ENCODE data around the gene PLEK.
"Not testable (repeated sequence)": the region's sequence is repeated elsewhere in the genome, so short reads cannot be mapped to it uniquely, and the experiment has no call there.

Gene PLEK

DNA sequence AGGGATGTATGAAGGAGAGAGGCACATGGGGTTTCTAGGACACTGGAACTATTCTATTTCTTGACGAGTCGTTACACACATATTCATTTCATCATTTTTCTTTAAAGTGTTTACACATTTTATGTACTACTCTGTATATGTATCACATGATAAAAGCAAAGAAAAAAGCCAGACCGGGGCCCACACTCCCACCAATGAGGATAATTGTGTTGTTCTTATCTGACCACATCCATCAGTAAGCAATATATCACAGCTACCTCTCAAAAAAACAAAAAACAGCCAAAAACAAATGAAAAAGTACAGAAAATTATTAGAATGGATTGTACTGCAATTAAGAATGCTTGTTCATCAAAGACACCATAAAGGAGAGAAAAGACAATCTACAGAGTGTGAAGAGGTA is 31.2 kb upstream of the PLEK start:
- Histone ChIP-seq H3K27me3 (ENCODE audit: control insufficient read depth in 1 of 2, insufficient read depth in 2 of 2, low read length in 2 of 2) (peaks cover 2 to 3% of the 10 kb centered on the region in 2 donors), H3K9me3 (ENCODE audit: control insufficient read depth in 2 of 2, low read length in 2 of 2) (no peaks in the 10 kb centered on the region), H3K27ac (ENCODE audit: low read length) (no peak overlapping the region), H3K4me1 (ENCODE audit: control insufficient read depth, insufficient read depth, low read length) (no peaks in the 10 kb centered on the region), H3K9ac (ENCODE audit: low read length in 2 of 2) (no peak overlapping the region), H3K36me3 (ENCODE audit: control insufficient read depth in 2 of 2, insufficient read depth in 2 of 2, low read length in 2 of 2) (no peaks in the 10 kb centered on the region), H3K4me3 (ENCODE audit: low read length in 2 of 2) (no peak overlapping the region)

DNA sequence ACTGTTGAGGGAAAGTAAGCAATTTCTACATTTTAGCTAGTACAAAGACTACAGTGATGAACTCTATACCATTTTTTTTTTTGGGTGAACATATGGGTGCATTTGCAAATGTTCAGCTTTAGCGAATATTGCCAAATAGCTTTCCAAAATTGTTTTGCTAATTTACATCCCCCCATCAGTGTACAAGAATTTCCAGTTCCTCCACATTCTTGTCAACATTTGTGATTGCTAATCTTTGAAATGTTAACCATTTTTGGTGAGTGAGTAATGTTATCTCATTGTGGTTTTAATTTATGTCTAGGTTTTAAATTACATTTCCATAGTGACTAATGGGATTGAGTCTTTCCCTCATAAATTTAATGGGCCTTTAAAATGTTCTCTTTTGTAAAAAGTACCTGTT is 28.9 kb upstream of the PLEK start:
- Histone ChIP-seq H3K27ac (ENCODE audit: low read length) (no peak overlapping the region), H3K36me3 (ENCODE audit: control insufficient read depth in 2 of 2, insufficient read depth in 2 of 2, low read length in 2 of 2) (no peaks in the 10 kb centered on the region), H3K9me3 (ENCODE audit: control insufficient read depth in 2 of 2, low read length in 2 of 2) (no peaks in the 10 kb centered on the region), H3K27me3 (ENCODE audit: control insufficient read depth in 1 of 2, insufficient read depth in 2 of 2, low read length in 2 of 2) (no peaks in the 10 kb centered on the region), H3K4me1 (ENCODE audit: control insufficient read depth, insufficient read depth, low read length) (no peaks in the 10 kb centered on the region), H3K4me3 (ENCODE audit: low read length in 2 of 2) (no peak overlapping the region), H3K9ac (ENCODE audit: low read length in 2 of 2) (no peak overlapping the region)

DNA sequence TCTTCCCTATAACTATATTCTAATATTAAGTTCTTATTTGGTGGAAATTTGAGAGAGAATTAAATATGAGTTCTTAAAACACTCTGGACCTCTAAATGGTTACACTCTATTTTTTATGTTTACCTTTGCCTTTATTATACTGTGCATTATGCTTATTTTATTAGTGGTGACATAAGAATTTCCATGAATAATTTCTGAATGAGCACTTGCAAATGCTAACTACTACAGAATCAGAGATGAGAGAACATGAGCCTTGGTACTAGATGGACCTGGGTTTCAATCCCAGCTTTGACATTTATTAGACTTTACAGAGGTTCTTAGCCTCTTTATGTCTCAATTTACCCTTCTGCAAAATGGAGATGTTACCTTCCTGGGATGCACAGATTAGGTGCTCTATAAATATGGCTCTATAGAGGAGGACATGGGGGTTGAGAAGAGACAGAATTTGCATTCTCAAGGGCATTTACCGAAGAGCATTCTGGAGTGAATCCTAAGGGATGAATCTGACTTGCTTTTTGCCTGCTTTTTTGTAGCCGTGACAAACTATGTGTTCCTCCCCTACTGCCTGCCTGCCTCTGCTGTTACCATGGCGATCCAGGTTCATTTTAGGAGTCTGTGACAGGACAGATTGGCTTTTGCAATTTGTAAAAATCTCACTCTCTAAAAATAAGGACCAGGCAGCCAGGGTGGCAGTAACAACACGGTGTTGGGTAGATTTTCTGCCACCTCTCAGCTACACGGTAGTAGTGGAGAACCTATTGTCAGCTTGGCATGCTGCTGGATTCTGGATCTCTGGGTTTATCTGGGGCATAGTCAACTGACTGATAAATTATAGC is 24.6 kb upstream of the PLEK start:
- Histone ChIP-seq H3K9me3 (ENCODE audit: control insufficient read depth in 2 of 2, low read length in 2 of 2) (no peaks in the 10 kb centered on the region), H3K36me3 (ENCODE audit: control insufficient read depth in 2 of 2, insufficient read depth in 2 of 2, low read length in 2 of 2) (no peaks in the 10 kb centered on the region), H3K4me1 (ENCODE audit: control insufficient read depth, insufficient read depth, low read length) (no peaks in the 10 kb centered on the region)

DNA sequence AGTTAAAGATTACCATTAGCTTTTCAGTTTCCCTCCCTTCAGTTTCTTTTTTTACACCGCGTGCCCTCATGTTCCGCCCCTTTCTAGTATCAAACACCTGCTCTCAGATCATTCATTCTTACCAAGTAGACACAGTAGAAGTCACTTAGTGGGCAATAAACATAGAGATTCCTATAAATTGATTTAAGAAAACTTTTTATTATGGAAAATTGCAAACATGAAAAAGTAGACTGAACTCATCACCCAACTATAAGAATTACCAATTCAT is 24.1 kb upstream of the PLEK start:
- Histone ChIP-seq H3K27me3 (ENCODE audit: control insufficient read depth in 1 of 2, insufficient read depth in 2 of 2, low read length in 2 of 2) (peaks cover 6 to 7% of the 10 kb centered on the region in 2 donors), H3K36me3 (ENCODE audit: control insufficient read depth in 2 of 2, insufficient read depth in 2 of 2, low read length in 2 of 2) (no peaks in the 10 kb centered on the region), H3K4me1 (ENCODE audit: control insufficient read depth, insufficient read depth, low read length) (no peaks in the 10 kb centered on the region), H3K9me3 (ENCODE audit: control insufficient read depth in 2 of 2, low read length in 2 of 2) (no peaks in the 10 kb centered on the region), H3K9ac (ENCODE audit: low read length in 2 of 2) (no peak overlapping the region), H3K4me3 (ENCODE audit: low read length in 2 of 2) (no peak overlapping the region), H3K27ac (ENCODE audit: low read length) (no peak overlapping the region)

More for the DNA sequence above, 24.6 kb upstream of the PLEK start:
- no peak overlapping the region for H3K27ac ChIP-seq (ENCODE audit: low read length)
- no peak overlapping the region for H3K9ac ChIP-seq (ENCODE audit: low read length in 2 of 2)
- no peak overlapping the region for H3K4me3 ChIP-seq (ENCODE audit: low read length in 2 of 2)
- peaks cover 3 to 4% of the 10 kb centered on the region in 2 donors for H3K27me3 ChIP-seq (ENCODE audit: control insufficient read depth in 1 of 2, insufficient read depth in 2 of 2, low read length in 2 of 2)

DNA sequence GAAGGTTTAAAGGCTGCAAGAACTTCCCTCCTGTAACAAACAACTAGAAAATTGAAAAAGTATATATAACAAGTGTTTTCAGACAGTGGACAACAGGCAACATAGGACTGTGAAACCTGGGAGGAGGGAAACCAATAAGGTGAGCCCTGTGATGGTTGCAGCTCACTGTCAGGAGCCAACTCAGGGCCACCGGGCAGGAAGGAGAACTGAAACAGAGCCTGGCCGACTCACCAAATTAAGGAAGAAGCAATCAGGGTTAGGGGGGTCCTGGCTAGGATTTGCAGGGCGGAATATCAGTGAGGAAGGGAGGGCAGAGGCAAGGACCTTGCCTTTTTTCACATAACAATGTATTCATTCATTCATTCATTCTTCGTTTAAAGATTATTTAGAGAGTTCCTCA is 23.5 kb upstream of the PLEK start:
- Histone ChIP-seq H3K4me3 (ENCODE audit: low read length in 2 of 2) (no peak overlapping the region), H3K27ac (ENCODE audit: low read length) (no peak overlapping the region), H3K9me3 (ENCODE audit: control insufficient read depth in 2 of 2, low read length in 2 of 2) (no peaks in the 10 kb centered on the region), H3K9ac (ENCODE audit: low read length in 2 of 2) (no peak overlapping the region), H3K27me3 (ENCODE audit: control insufficient read depth in 1 of 2, insufficient read depth in 2 of 2, low read length in 2 of 2) (peaks cover 6 to 7% of the 10 kb centered on the region in 2 donors), H3K4me1 (ENCODE audit: control insufficient read depth, insufficient read depth, low read length) (no peaks in the 10 kb centered on the region), H3K36me3 (ENCODE audit: control insufficient read depth in 2 of 2, insufficient read depth in 2 of 2, low read length in 2 of 2) (no peaks in the 10 kb centered on the region)

- Histone ChIP-seq H3K27me3 (ENCODE audit: control insufficient read depth in 1 of 2, insufficient read depth in 2 of 2, low read length in 2 of 2) (peaks cover 6 to 7% of the 10 kb centered on the region in 2 donors), H3K4me3 (ENCODE audit: low read length in 2 of 2) (no peak overlapping the region), H3K4me1 (ENCODE audit: control insufficient read depth, insufficient read depth, low read length) (no peaks in the 10 kb centered on the region), H3K9ac (ENCODE audit: low read length in 2 of 2) (no peak overlapping the region), H3K27ac (ENCODE audit: low read length) (no peak overlapping the region), H3K9me3 (ENCODE audit: control insufficient read depth in 2 of 2, low read length in 2 of 2) (no peaks in the 10 kb centered on the region), H3K36me3 (ENCODE audit: control insufficient read depth in 2 of 2, insufficient read depth in 2 of 2, low read length in 2 of 2) (no peaks in the 10 kb centered on the region)
Measured at GRCh38 chr2:68342470-68342869, 22.6 kb upstream of the PLEK start.

GRCh38 chr2:68344031-68344430 is 21.1 kb upstream of the PLEK start:
- Histone ChIP-seq H3K9ac (ENCODE audit: low read length in 2 of 2) (no peak overlapping the region), H3K36me3 (ENCODE audit: control insufficient read depth in 2 of 2, insufficient read depth in 2 of 2, low read length in 2 of 2) (no peaks in the 10 kb centered on the region), H3K27me3 (ENCODE audit: control insufficient read depth in 1 of 2, insufficient read depth in 2 of 2, low read length in 2 of 2) (peaks cover 6 to 7% of the 10 kb centered on the region in 2 donors), H3K4me3 (ENCODE audit: low read length in 2 of 2) (no peak overlapping the region), H3K4me1 (ENCODE audit: control insufficient read depth, insufficient read depth, low read length) (no peaks in the 10 kb centered on the region), H3K27ac (ENCODE audit: low read length) (no peak overlapping the region), H3K9me3 (ENCODE audit: control insufficient read depth in 2 of 2, low read length in 2 of 2) (no peaks in the 10 kb centered on the region)

DNA sequence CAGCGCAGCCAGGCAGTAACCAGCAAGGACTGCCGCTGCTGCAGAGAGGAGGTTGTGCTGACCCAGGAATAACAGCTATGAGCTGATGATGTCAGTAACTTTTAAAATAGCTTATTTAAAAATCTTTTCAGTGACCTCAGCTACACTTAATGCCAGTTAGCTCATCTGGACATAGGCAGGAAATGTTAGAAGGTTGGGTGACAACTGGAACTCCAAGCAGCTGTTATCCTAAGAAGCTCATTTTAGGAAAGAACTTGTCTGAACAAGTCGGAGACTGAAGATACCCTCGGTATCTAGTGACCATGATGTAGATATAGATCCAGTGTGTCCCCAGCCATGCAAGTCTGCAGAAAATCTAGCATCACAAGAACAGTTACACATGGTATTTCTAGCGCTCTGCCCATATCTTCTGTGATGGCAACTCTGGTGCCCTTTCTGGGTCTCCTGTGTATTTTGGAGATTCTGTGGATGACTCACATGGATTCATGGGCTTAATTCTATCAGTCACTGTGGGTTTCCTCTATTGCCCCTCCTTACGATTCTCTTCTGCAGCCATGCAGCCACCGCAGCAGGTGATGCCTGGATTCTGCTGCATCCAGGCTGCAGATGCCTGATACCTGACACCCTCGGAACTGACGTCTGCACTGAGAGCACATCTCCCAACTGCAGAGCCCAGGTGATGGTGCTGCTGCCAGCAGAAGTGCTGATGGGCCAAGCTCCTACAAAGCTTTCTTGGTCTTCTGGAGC is 19.8 kb upstream of the PLEK start:
- Histone ChIP-seq H3K4me1 (ENCODE audit: control insufficient read depth, insufficient read depth, low read length) (no peaks in the 10 kb centered on the region), H3K27ac (ENCODE audit: low read length) (no peak overlapping the region), H3K36me3 (ENCODE audit: control insufficient read depth in 2 of 2, insufficient read depth in 2 of 2, low read length in 2 of 2) (no peaks in the 10 kb centered on the region), H3K4me3 (ENCODE audit: low read length in 2 of 2) (no peak overlapping the region), H3K9ac (ENCODE audit: low read length in 2 of 2) (no peak overlapping the region), H3K9me3 (ENCODE audit: control insufficient read depth in 2 of 2, low read length in 2 of 2) (no peaks in the 10 kb centered on the region), H3K27me3 (ENCODE audit: control insufficient read depth in 1 of 2, insufficient read depth in 2 of 2, low read length in 2 of 2) (peaks cover 6 to 7% of the 10 kb centered on the region in 2 donors)

DNA sequence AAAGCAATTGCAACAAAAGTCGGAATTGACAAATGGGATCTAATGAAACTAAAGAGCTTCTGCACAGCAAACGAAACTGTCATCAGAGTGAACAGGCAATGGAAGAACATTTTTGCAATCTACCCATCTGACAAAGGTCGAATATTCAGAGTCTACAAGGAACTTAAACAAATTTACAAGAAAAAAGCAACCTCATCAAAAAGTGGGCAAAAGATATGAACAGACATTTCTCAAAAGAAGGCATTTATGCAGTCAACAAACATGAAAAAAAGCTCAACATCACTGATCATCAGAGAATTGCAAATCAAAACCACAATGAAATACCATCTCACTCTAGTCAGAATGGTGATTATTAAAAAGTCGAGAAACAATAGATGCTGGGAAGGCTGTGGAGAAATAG is 16.0 kb upstream of the PLEK start:
- not testable (repeated sequence) for H3K9ac ChIP-seq (ENCODE audit: low read length in 2 of 2); H3K27ac ChIP-seq (ENCODE audit: low read length); H3K36me3 ChIP-seq (ENCODE audit: control insufficient read depth in 2 of 2, insufficient read depth in 2 of 2, low read length in 2 of 2)

DNA sequence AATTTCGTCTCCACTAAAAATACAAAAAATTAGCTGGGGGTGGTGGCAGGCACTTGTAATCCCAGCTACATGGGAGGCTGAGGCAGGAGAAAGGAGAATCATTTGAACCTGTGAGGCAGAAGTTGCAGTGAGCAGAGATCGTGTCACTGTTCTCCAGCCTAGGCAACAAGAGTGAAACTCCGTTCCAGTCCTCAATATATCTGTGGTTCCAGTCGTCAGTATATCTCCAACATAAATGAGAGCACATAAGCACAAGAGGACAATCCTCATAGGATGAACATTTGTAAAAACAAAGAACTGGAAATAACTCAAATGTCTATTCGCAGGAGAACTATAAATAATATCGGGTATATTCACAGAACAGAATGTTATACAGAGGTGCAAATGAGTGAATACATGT is 13.1 kb upstream of the PLEK start:
- Histone ChIP-seq H3K9me3 (ENCODE audit: control insufficient read depth in 2 of 2, low read length in 2 of 2) (no peaks in the 10 kb centered on the region), H3K9ac (ENCODE audit: low read length in 2 of 2) (no peak overlapping the region), H3K4me1 (ENCODE audit: control insufficient read depth, insufficient read depth, low read length) (no peaks in the 10 kb centered on the region), H3K27ac (ENCODE audit: low read length) (no peak overlapping the region), H3K36me3 (ENCODE audit: control insufficient read depth in 2 of 2, insufficient read depth in 2 of 2, low read length in 2 of 2) (no peaks in the 10 kb centered on the region), H3K4me3 (ENCODE audit: low read length in 2 of 2) (no peak overlapping the region), H3K27me3 (ENCODE audit: control insufficient read depth in 1 of 2, insufficient read depth in 2 of 2, low read length in 2 of 2) (no peaks in the 10 kb centered on the region)

More for the DNA sequence above, 16.0 kb upstream of the PLEK start:
- H3K4me3 ChIP-seq (ENCODE audit: low read length in 2 of 2); H3K27me3 ChIP-seq (ENCODE audit: control insufficient read depth in 1 of 2, insufficient read depth in 2 of 2, low read length in 2 of 2); H3K4me1 ChIP-seq (ENCODE audit: control insufficient read depth, insufficient read depth, low read length); H3K9me3 ChIP-seq (ENCODE audit: control insufficient read depth in 2 of 2, low read length in 2 of 2): not testable (repeated sequence)

All from stomach smooth muscle (tissue), 2 donors.